Activated CD8-positive, alpha-beta memory T cell treated with anti-CD3 and anti-CD28 coated beads for 24 hours (primary cell): ENCODE data around the gene PROB1.
"Not testable (repeated sequence)": the region's sequence is repeated elsewhere in the genome, so short reads cannot be mapped to it uniquely, and the experiment has no call there.

ENCODE experiments used
- DNase-seq: peaks from one replicate; pipeline ENCODE4 v3.0.0-alpha.2; 2020

PROB1 gene

DNA sequence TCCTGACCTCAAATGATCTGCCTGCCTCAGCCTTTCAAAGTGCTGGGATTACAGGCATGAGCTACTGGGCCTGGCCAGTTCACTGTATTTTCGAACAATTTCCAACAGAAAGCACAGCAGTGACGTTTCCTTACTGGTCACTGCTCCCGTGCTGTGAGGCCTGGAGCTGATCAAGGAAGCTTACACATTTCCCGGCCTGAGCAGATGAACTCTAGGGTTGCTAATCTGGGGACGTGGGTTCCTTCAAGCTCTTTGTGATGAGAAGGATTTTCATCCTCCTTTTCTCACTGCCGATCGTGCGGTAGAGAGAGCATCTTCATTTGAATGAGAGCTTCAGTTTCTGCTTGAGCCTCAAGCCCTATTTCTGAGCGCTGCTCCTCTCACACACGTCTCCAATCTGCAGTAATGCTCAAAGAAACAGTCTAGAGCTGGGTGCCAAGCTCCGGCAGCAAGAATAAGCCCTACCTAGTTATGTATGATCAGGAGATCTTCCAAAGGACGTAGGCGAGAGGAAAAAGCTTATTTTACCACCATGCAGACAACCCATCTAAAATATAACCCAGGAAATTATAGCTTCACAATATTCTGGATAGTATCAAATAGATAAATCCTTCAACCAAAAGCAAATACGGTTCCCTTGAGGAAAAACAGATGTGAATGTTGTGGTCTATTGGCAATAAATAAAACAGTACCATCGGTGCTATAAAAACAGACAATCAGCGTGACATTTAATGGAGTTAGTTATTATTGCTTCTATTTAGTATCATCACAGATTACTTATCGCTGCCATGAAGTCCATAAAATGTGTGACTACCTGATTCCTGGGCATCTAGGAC is 16.3 kb upstream of the PROB1 start:
- DNase-seq: no peak

DNA sequence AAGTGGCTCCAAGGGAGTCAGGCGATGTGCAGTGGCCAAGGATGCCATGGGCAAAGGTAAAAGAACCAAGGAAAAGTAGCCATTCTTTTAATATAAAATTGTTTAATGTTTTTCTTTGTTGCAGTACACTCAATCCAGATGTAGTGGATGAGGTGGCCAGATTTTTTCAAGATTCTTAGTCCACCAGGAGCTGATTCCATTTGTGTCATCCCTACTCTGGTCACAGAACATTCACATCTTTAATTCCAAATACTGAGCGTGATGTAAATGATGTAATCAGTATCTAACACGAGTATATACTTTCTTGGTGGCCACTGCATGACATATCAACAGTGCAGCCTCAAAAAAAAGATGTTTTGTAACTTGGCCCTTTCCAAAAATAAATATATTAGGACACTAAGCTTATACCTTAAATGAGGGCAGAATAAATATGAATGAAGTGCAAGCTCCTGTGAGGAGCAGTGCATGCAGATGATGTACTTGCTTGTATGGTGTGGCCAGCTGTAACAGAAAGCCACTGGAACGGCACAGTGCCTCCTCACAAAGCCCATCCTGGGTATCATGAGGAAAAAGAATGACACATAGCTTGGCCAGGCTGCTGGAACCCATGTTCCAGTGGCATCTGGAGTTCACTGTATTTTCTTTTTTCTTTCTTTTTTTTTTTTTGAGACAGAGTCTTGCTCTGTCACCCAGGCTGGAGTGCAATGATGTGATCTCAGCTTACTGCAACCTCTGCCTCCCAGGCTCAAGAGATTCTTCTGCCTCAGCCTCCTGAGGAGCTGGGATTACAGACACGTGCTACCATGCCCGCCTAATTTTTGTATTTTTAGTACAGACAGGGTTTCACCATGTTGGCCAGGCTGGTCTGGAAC is 15.5 kb upstream of the PROB1 start:
- no peak for DNase-seq

DNA sequence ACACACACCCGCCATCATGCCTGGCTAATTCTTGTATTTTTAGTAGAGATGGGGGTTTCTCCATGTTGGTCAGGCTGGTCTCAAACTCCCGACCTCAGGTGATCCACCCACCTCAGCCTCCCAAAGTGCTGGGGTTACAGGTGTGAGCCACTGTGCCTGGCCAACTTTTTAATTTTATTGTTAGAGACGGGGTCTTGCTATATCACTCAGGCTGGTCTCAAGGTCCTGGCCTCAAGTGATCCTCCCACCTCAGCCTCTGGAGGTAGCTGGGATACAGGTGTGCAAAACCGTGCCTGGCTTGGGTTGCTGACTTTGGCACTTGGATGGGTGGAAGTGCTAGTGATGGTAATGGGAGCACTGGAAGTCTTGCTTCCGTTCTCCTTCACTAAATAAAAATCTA is 14.2 kb upstream of the PROB1 start:
- not testable (repeated sequence) for DNase-seq

DNA sequence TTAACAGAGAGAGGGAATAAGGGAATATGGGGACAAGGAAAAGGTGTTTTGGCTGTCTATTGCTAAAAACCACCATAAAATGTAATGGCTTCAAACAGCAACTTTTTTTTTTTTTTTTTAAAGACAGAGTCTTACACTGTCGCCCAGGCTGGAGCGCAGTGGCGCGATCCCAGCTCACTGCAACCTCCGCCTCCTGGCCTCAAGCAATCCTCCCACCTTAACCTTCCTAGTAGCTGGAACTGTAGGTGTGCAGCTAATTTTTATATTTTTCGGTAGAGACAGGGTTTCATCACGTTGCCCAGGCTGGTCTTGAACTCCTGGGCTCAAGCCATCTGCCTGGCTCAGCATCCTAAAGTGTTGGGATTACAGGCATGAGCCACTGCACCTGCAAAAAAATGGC is 13.3 kb upstream of the PROB1 start:
- no peak for DNase-seq

DNA sequence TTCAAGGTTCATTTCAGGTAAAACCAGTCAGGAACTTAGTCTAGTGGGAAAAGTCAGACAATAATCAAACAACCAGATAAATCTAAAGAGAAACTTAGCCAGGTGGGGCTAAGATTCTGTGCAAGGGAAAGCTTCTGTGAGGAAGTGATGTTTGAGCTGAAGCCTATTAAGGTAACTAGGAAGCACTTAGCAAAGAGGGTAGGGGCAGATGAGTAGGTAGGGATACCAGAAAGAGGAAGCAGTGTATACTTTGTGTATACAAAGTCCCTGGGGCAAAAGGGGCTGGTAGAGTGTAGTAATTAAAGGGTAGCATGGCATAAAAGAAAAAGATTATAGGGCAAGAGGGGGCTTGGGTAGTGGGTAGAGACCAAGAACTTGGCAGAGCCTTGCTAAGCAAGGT is 12.6 kb upstream of the PROB1 start:
- DNase-seq: no peak

DNA sequence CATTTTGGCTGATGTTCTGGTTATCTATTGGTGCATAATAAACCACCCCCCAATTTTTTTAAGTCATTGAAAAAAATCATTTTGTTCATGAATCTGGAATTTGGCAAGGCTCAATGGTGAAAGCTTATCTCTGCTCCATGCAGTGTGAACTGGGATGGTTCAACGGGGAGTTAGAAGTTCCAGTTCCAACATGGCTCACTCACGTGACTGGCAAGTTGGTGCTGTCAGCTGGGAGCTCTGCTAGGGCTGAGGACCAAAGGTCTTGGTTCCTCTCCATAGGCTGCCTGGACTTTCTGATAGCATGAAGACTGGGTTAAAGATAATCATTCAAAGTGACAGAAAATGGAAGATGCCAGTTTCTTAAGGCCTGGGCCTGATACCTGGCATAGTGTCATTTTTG is 12.1 kb upstream of the PROB1 start:
- no peak for DNase-seq

DNA sequence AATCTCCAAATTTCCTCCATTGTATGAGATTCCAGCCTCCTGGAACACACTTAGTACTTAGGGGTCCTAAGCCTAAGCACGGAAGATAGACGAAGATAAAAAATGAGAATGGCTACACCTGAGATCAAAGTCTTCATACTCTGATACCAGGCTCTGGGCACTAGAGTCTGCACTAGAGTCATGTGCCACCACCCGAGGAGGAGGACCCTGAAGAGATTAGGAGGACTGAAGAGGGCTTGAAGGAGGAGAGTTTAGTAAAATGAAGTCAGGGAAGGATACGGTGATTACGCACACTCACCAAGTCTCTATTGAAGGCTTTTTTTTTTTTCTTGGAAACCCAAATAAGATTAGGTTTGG is 9.6 kb upstream of the PROB1 start:
- no peak for DNase-seq

DNA sequence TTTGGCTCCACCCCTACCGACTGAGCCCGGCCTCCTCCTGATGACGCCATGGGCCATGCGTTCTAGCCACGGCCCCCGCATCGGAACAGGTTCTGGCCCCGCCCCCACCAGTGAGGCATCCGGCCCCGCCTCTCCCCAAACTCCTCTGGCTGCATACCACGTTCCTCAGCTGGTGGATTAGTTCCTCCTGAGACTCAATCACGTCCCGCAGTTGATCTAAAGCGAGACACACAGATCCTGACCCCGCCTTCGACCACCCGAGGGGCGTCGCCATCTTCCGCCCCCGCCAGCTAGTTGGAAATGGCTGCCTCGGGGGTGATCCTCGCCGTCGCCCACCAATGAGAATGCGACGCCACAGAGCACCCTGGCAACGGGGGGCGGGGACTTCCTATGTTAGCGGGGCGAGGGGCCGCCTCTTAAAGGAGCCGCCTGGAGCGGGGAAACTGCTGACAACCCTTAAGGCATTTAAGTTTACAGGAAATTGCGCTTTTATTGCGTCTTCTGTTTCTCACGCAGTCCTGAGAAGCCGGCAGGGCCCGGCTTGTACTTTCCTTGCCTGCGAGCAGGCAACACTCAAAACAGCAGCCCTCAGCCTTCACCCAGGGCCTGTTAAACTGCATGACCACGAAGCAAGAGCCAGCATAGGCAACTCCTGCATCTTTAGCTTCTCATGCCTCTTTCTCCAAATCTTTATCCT is 9.0 kb upstream of the PROB1 start, which contains the start of gene SPATA24:
Gene SPATA24, minus strand, starts transcription at position 303 of the 697 bp plus-strand sequence. Its CDS starts 29 bp downstream, at position 274.
- DNase-seq: peak; percentile 99

DNA sequence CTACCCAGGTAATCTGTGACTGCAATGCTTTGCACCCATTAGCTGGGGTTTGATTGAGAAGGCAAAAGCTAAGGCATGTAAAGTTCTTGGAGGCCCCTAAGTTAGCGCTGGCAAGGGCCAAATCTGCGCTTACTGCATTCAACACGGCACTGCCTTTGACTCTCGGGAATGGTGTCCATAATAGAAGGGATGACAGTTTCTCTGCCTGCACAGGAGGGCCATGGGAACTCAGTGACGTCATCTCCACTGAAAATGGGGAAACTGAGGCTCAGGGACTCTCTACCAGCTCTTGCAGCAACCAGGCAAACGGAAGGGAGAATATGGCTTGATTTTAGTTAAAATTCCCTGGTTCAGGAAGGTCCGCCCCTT is 8.5 kb upstream of the PROB1 start:
- DNase-seq: no peak

DNA sequence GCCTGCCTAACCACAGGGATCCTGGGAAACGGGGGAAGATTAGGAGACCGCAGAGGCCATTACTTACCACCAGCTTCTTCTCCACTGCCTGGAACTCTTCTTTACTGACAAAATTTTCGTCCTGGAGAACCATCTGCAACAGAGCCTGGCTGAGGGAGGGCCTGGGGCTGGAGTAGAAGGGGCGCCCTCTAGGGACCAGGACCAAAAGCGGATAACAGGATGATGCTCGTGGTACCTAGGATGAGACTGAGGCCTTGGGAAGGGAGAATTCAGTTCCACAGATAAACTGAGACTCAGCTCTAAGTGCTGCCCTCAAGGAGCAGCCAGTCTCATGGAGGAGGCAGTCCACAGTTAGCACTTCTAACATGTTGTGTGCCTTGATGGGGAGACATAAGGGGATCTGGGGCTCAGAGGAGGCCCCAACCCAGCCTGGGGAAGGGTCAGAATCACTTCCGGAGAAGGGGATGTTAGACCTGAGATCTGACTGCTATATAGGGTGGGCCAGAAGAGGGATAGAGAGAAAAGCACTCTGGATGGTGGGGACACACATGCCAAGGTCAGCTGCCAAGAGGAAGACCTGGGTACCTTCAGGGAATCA is 7.8 kb upstream of the PROB1 start:
- no peak for DNase-seq

DNA sequence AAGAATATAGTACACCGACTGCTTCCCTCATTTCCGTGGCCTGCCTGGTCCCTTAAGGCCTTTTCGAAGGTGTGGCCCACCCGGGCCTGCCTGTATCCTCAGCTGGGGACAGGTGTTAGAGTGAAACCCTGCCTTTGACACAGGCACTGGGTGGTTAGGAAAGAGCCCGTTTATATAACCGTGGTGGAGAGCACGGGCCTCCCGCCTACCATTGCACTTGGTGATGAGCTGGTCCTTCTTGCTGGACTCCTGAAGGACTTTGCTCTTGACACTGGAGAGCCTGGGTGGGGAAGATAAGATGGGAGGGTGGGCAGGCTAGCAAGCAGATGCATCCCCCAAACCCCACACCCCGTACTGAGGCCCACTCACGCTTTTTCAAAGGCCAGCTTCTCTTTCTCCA is 6.6 kb upstream of the PROB1 start:
- DNase-seq: no peak

DNA sequence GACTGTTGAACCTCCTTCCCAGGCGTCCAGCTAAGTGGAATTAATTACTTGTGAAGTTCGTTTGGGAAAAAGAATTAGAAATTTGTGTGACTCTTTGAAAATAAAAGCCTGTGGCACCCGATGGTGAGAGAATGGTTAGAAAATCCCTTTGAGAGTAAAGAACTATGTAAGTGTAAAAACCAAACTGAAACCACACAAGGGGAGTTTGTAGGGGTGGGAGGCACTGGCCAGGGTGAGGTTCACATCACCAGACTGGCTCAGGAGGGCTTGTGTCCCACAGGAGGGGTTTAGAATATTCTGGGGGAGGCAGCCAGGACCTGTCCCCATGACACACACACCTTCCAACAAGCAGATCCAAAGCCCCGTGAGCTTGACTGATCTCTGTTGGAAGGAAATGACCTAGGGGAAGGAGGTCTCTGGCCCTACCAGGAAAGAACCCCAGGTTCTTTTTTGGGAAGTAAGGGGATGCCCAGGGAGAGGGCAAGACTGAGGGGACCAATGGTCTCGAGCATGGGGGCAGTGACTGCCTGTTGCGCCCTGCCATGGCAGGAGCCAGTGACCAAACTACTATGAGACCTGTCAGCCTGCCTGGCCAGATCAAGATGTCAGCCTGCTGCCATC is 4.7 kb upstream of the PROB1 start:
- DNase-seq: no peak

DNA sequence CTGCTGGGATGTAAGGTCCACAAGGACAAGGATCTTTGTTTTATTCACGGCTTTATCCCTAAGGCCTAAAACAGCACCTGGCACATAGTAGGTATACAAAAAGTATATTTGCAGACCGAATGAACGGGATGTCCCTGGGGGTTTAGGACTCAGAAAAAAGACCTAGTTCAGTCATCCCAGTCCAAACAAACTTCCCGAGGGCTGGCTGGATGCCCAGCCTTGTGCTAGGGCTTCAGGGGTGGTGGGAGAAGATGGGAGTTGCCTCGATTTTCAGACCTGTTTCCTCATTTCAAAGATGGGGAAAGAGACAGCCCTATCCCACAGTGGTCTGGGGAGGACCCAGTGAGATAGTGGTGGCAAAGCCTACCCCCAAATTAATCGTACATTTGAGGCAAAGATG is 3.0 kb upstream of the PROB1 start:
- no peak for DNase-seq

DNA sequence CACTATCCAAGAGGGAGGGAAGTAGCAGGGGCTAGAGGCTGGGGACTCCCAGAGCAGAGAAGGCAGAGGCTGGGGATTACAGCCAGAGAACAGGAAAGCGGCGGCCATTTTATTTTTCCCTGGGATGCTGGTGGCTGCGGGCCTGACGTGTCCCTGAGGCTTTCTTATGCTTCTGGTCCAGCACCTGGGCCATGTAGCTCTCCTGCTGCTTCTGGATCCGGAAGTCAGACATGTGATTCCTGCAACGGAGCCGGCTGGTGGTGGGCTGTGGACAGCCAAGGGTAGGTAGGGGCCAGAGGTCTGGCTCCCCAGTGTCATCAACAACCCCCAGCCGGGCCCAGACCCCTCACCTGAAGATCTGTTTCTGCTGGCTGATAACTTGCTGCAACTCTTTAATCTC is 1.8 kb upstream of the PROB1 start:
- DNase-seq: no peak

DNA sequence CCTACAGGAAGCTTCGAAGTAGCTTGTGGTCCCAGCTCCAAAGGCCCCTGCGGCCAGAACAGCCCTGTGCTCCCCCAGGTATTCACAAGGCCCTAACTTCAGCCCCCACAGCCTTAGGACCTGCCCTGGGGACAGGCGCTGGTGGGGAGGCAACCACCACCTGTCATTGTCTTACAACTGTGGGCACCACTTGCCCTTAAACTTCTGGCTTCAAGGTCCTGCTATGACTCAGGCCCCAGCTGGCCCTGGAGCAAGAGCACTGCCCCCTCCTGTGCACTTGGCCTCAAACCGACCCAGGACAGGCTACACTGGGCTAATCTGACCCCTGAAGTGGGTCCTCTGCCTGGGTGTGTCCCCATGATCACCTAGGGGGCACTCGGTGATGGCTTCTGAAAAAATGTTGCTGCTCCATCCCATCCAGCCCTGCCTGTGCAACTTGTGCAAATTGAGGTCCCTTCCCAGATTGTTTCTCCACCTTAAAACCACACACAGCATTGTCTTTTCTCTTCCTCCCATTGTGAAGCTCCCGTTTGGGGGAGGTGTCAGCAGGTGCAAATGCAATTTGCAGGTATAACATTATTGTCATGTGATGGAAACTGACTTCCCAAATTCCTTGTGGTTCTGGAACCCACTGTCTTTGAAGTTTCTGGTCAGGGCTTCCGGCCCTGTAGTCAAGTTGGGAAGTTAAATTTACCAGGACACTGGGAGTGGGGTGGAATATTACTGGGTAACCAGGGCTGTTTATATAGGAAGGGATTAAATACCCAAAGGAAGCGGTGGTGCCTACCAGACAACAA is 1.1 kb upstream of the PROB1 start:
- no peak for DNase-seq

DNA sequence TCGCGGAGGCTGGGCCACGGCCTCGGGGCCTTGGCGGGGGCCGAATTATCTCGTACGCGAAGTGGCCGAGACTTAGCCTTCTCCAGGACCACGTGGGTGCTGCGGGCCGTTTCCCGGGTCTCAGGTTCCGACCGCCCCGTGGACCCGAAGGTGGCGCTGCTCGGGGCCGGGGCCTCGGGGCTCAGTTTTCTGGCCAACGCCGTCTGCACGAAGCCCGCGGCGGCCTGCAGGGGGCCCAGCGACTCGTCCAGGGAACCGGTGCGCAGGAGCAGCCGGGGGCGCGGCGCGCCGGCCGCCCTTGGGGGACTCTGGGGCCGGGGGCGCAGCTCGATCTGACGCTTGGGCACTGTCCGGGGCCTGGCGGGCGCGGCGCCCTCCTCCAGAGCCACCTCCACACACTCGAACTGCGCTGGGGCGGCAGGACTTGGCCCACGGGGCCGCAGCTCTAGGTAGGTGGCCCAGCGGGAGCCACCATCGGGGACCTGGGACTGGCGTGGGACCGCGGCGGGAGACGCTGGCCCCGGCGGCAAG is 716 bp downstream of the PROB1 start:
- DNase-seq: peak; percentile 86

DNA sequence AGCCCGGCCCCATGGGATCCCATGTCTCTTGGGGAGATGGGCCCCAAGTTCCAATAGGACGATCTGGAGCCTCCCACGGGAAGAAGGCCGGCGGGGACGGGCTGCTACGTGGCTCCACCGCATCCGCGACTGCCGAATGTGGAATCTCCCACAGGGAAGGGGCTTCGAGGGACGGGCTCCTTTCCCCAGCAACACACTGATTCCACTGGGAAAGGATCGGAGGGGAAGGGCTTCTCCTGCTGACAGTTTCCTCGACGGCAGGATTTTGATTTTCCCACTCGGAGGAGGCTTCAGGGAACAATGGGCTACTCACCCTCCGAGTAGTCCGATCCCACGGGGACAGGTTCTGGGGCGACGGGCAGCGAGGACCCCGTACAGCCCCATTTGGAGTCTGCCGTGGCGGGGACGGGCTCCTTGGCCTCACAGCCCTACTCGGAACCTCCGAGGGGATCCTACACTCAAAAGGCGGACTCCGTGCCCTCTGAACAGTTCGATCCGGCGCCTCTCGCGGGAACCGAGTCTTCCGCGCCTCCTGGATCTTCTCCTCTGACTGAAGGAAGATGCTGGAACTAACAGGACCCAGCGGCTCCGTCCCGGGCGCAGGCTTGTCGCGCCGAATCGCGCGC is 1.3 kb downstream of the PROB1 start:
- DNase-seq: no peak

DNA sequence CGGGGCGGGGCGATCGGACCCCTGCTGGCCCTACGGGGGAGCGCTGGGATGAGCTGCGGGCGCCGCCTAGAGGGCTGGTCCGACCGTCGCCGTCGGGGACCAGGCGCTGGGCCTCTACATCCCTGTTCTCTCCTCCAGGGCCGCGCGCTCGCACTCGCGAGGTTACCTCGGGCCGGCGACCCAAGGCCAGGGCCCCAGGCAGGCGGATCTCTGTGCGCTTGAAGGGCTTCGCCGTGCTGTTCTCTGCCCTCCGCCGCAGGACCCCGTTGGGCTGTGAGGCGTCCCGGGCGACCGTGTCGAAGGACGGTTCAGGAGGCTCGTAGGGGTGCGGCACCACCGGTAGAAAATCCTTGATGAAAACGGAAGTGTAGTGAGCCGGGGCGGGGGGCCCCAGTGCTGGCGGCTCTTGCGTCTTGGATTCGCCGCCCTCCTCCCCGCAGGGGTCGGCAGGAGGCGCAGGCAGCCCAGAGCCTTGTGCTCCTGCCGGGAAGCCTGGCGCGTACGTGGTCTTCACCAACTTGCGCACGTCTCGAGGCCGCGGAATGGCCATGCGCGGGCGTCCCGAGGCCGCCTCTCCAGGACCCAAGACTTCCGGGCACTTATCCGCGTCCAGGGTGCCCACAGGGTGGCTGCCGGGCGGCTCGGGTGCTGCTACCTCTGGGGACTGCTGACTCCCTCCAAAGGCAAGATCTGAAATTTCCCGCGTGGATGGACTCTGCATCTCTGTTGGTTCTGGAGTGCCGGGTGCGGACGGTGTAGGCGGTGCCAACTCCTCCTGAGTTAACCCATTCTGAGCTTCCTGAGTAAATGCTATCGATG is 2.0 kb downstream of the PROB1 start:
- peak; percentile 90 for DNase-seq

DNA sequence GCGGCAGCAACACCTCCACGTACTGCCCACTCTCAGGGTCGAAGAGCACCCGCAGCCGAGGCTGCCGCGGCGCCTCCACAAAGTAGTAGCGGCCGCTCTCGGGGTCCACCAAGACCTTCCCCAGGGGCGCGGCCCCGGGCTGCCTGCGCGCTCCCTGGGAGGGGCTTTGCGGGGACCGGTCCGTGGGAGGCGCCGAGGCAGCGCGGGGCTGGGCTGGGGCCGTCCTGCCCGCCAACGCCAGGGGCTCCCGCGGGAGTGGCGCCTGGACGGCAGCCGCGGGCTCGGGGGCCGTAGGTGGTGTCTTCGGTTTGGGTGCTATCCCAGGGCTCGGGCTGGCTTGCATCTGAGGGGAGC is 2.6 kb downstream of the PROB1 start:
- DNase-seq: no peak
